Measurements from ENCODE around the gene CTNNBL1.

The CTNNBL1 gene

GRCh38 chr20:37827605-37828004 lies 133.8 kb downstream of the CTNNBL1 start:
- H3K4me1 ChIP-seq (ENCODE audit: control insufficient read depth in 1 of 2, insufficient read depth in 2 of 2, low read length in 2 of 2): no peaks in the 10 kb centered on the region
- H3K9ac ChIP-seq (ENCODE audit: low read depth in 1 of 2, low read length in 2 of 2): no peak overlapping the region
- no peak overlapping the region for H3K4me3 ChIP-seq (ENCODE audit: low read depth in 1 of 2, low read length in 2 of 2)
- no peaks in the 10 kb centered on the region for H3K36me3 ChIP-seq (ENCODE audit: control insufficient read depth in 1 of 2, insufficient read depth in 2 of 2, low read length in 2 of 2)
- no peaks in the 10 kb centered on the region for H3K9me3 ChIP-seq (ENCODE audit: control insufficient read depth in 1 of 2, low read length in 2 of 2)
- no peaks in the 10 kb centered on the region for H3K27me3 ChIP-seq (ENCODE audit: control insufficient read depth in 1 of 2, insufficient read depth in 2 of 2, low read length in 2 of 2)
- H3K27ac ChIP-seq (ENCODE audit: low read depth, low read length): no peak overlapping the region

- H3K27ac ChIP-seq (ENCODE audit: low read depth, low read length): no peak overlapping the region
- H3K4me1 ChIP-seq (ENCODE audit: control insufficient read depth in 1 of 2, insufficient read depth in 2 of 2, low read length in 2 of 2): no peaks in the 10 kb centered on the region
- no peak overlapping the region for H3K4me3 ChIP-seq (ENCODE audit: low read depth in 1 of 2, low read length in 2 of 2)
- no peaks in the 10 kb centered on the region for H3K36me3 ChIP-seq (ENCODE audit: control insufficient read depth in 1 of 2, insufficient read depth in 2 of 2, low read length in 2 of 2)
- H3K9ac ChIP-seq (ENCODE audit: low read depth in 1 of 2, low read length in 2 of 2): no peak overlapping the region
- H3K9me3 ChIP-seq (ENCODE audit: control insufficient read depth in 1 of 2, low read length in 2 of 2): no peaks in the 10 kb centered on the region
- no peaks in the 10 kb centered on the region for H3K27me3 ChIP-seq (ENCODE audit: control insufficient read depth in 1 of 2, insufficient read depth in 2 of 2, low read length in 2 of 2)
Observed at GRCh38 chr20:37828684-37829083, 134.9 kb downstream of the CTNNBL1 start.

- Histone ChIP-seq H3K9ac (ENCODE audit: low read depth in 1 of 2, low read length in 2 of 2) (no peak overlapping the region), H3K27ac (ENCODE audit: low read depth, low read length) (no peak overlapping the region), H3K36me3 (ENCODE audit: control insufficient read depth in 1 of 2, insufficient read depth in 2 of 2, low read length in 2 of 2) (no peaks in the 10 kb centered on the region), H3K27me3 (ENCODE audit: control insufficient read depth in 1 of 2, insufficient read depth in 2 of 2, low read length in 2 of 2) (no peaks in the 10 kb centered on the region), H3K9me3 (ENCODE audit: control insufficient read depth in 1 of 2, low read length in 2 of 2) (no peaks in the 10 kb centered on the region), H3K4me3 (ENCODE audit: low read depth in 1 of 2, low read length in 2 of 2) (no peak overlapping the region), H3K4me1 (ENCODE audit: control insufficient read depth in 1 of 2, insufficient read depth in 2 of 2, low read length in 2 of 2) (no peaks in the 10 kb centered on the region)
Observed at GRCh38 chr20:37829128-37829527, 135.3 kb downstream of the CTNNBL1 start.

- H3K27me3 ChIP-seq (ENCODE audit: control insufficient read depth in 1 of 2, insufficient read depth in 2 of 2, low read length in 2 of 2): no peaks in the 10 kb centered on the region
- no peaks in the 10 kb centered on the region for H3K4me1 ChIP-seq (ENCODE audit: control insufficient read depth in 1 of 2, insufficient read depth in 2 of 2, low read length in 2 of 2)
- no peak overlapping the region for H3K27ac ChIP-seq (ENCODE audit: low read depth, low read length)
- H3K9me3 ChIP-seq (ENCODE audit: control insufficient read depth in 1 of 2, low read length in 2 of 2): no peaks in the 10 kb centered on the region
- H3K9ac ChIP-seq (ENCODE audit: low read depth in 1 of 2, low read length in 2 of 2): no peak overlapping the region
- H3K4me3 ChIP-seq (ENCODE audit: low read depth in 1 of 2, low read length in 2 of 2): no peak overlapping the region
- H3K36me3 ChIP-seq (ENCODE audit: control insufficient read depth in 1 of 2, insufficient read depth in 2 of 2, low read length in 2 of 2): no peaks in the 10 kb centered on the region
Observed at GRCh38 chr20:37833221-37833896, 139.5 kb downstream of the CTNNBL1 start.

- Histone ChIP-seq H3K27ac (ENCODE audit: low read depth, low read length) (no peak overlapping the region), H3K9ac (ENCODE audit: low read depth in 1 of 2, low read length in 2 of 2) (no peak overlapping the region)
Observed at GRCh38 chr20:37836926-37837325, 143.1 kb downstream of the CTNNBL1 start.

GRCh38 chr20:37837924-37838323 lies 144.1 kb downstream of the CTNNBL1 start:
- no peak overlapping the region for H3K4me3 ChIP-seq (ENCODE audit: low read depth in 1 of 2, low read length in 2 of 2)
- H3K9me3 ChIP-seq (ENCODE audit: control insufficient read depth in 1 of 2, low read length in 2 of 2): no peaks in the 10 kb centered on the region
- peaks cover 15 to 28% of the 10 kb centered on the region in 2 donors for H3K36me3 ChIP-seq (ENCODE audit: control insufficient read depth in 1 of 2, insufficient read depth in 2 of 2, low read length in 2 of 2)
- H3K4me1 ChIP-seq (ENCODE audit: control insufficient read depth in 1 of 2, insufficient read depth in 2 of 2, low read length in 2 of 2): no peaks in the 10 kb centered on the region
- no peak overlapping the region for H3K9ac ChIP-seq (ENCODE audit: low read depth in 1 of 2, low read length in 2 of 2)
- H3K27me3 ChIP-seq (ENCODE audit: control insufficient read depth in 1 of 2, insufficient read depth in 2 of 2, low read length in 2 of 2): no peaks in the 10 kb centered on the region
- no peak overlapping the region for H3K27ac ChIP-seq (ENCODE audit: low read depth, low read length)

More at GRCh38 chr20:37836926-37837325, 143.1 kb downstream of the CTNNBL1 start:
- no peaks in the 10 kb centered on the region for H3K27me3 ChIP-seq (ENCODE audit: control insufficient read depth in 1 of 2, insufficient read depth in 2 of 2, low read length in 2 of 2)
- no peaks in the 10 kb centered on the region for H3K9me3 ChIP-seq (ENCODE audit: control insufficient read depth in 1 of 2, low read length in 2 of 2)
- no peaks in the 10 kb centered on the region for H3K4me1 ChIP-seq (ENCODE audit: control insufficient read depth in 1 of 2, insufficient read depth in 2 of 2, low read length in 2 of 2)
- no peak overlapping the region for H3K4me3 ChIP-seq (ENCODE audit: low read depth in 1 of 2, low read length in 2 of 2)
- peaks cover 7 to 18% of the 10 kb centered on the region in 2 donors for H3K36me3 ChIP-seq (ENCODE audit: control insufficient read depth in 1 of 2, insufficient read depth in 2 of 2, low read length in 2 of 2)

- Histone ChIP-seq H3K9me3 (ENCODE audit: control insufficient read depth in 1 of 2, low read length in 2 of 2) (no peaks in the 10 kb centered on the region), H3K27ac (ENCODE audit: low read depth, low read length) (no peak overlapping the region), H3K4me1 (ENCODE audit: control insufficient read depth in 1 of 2, insufficient read depth in 2 of 2, low read length in 2 of 2) (no peaks in the 10 kb centered on the region), H3K9ac (ENCODE audit: low read depth in 1 of 2, low read length in 2 of 2) (no peak overlapping the region), H3K36me3 (ENCODE audit: control insufficient read depth in 1 of 2, insufficient read depth in 2 of 2, low read length in 2 of 2) (peaks cover 15 to 32% of the 10 kb centered on the region in 2 donors), H3K4me3 (ENCODE audit: low read depth in 1 of 2, low read length in 2 of 2) (no peak overlapping the region), H3K27me3 (ENCODE audit: control insufficient read depth in 1 of 2, insufficient read depth in 2 of 2, low read length in 2 of 2) (no peaks in the 10 kb centered on the region)
Observed at GRCh38 chr20:37838769-37839431, 145.1 kb downstream of the CTNNBL1 start.

GRCh38 chr20:37839432-37839827 lies 145.6 kb downstream of the CTNNBL1 start:
- H3K9ac ChIP-seq (ENCODE audit: low read depth in 1 of 2, low read length in 2 of 2): no peak overlapping the region
- no peaks in the 10 kb centered on the region for H3K4me1 ChIP-seq (ENCODE audit: control insufficient read depth in 1 of 2, insufficient read depth in 2 of 2, low read length in 2 of 2)
- no peaks in the 10 kb centered on the region for H3K9me3 ChIP-seq (ENCODE audit: control insufficient read depth in 1 of 2, low read length in 2 of 2)
- no peak overlapping the region for H3K27ac ChIP-seq (ENCODE audit: low read depth, low read length)
- H3K27me3 ChIP-seq (ENCODE audit: control insufficient read depth in 1 of 2, insufficient read depth in 2 of 2, low read length in 2 of 2): no peaks in the 10 kb centered on the region
- peaks cover 18 to 38% of the 10 kb centered on the region in 2 donors for H3K36me3 ChIP-seq (ENCODE audit: control insufficient read depth in 1 of 2, insufficient read depth in 2 of 2, low read length in 2 of 2)
- H3K4me3 ChIP-seq (ENCODE audit: low read depth in 1 of 2, low read length in 2 of 2): no peak overlapping the region

GRCh38 chr20:37839955-37840354 lies 146.1 kb downstream of the CTNNBL1 start:
- Histone ChIP-seq H3K36me3 (ENCODE audit: control insufficient read depth in 1 of 2, insufficient read depth in 2 of 2, low read length in 2 of 2) (peaks cover 18 to 40% of the 10 kb centered on the region in 2 donors), H3K9me3 (ENCODE audit: control insufficient read depth in 1 of 2, low read length in 2 of 2) (no peaks in the 10 kb centered on the region), H3K27ac (ENCODE audit: low read depth, low read length) (no peak overlapping the region)

GRCh38 chr20:37841389-37841788 lies 147.6 kb downstream of the CTNNBL1 start:
- no peaks in the 10 kb centered on the region for H3K9me3 ChIP-seq (ENCODE audit: control insufficient read depth in 1 of 2, low read length in 2 of 2)
- H3K4me1 ChIP-seq (ENCODE audit: control insufficient read depth in 1 of 2, insufficient read depth in 2 of 2, low read length in 2 of 2): peaks cover 4 to 8% of the 10 kb centered on the region in 2 donors
- no peak overlapping the region for H3K4me3 ChIP-seq (ENCODE audit: low read depth in 1 of 2, low read length in 2 of 2)
- H3K36me3 ChIP-seq (ENCODE audit: control insufficient read depth in 1 of 2, insufficient read depth in 2 of 2, low read length in 2 of 2): peaks cover 18 to 40% of the 10 kb centered on the region in 2 donors
- no peak overlapping the region for H3K9ac ChIP-seq (ENCODE audit: low read depth in 1 of 2, low read length in 2 of 2)
- no peak overlapping the region for H3K27ac ChIP-seq (ENCODE audit: low read depth, low read length)
- no peaks in the 10 kb centered on the region for H3K27me3 ChIP-seq (ENCODE audit: control insufficient read depth in 1 of 2, insufficient read depth in 2 of 2, low read length in 2 of 2)

More at GRCh38 chr20:37839955-37840354, 146.1 kb downstream of the CTNNBL1 start:
- Histone ChIP-seq H3K4me3 (ENCODE audit: low read depth in 1 of 2, low read length in 2 of 2) (no peak overlapping the region), H3K9ac (ENCODE audit: low read depth in 1 of 2, low read length in 2 of 2) (no peak overlapping the region), H3K27me3 (ENCODE audit: control insufficient read depth in 1 of 2, insufficient read depth in 2 of 2, low read length in 2 of 2) (no peaks in the 10 kb centered on the region), H3K4me1 (ENCODE audit: control insufficient read depth in 1 of 2, insufficient read depth in 2 of 2, low read length in 2 of 2) (no peaks in the 10 kb centered on the region)

Data from duodenal mucosa (tissue), 2 donors.